CD4-positive, alpha-beta T cell (primary cell): ENCODE data around the gene GBX1. TPM values are rescaled to one million over a fixed set of nuclear protein-coding genes. Genes with fewer than 3 reads are reported as not detected.

Source experiments
- ATAC-seq: fragments of 200-7000 bp; cut with Tn5 transposase; one replicate; pipeline ENCODE4 v1.10.0; 2022; ENCODE audit warnings: mild to moderate bottlenecking; ENCODE audit not compliant: poor library complexity
- CTCF ChIA-PET: fragments of 350-600 bp; sonication (Branson Sonifier 250); formaldehyde crosslinking; loops from one replicate; lab custom pipeline; 2021; ENCODE audit warnings: antibody characterized with exemption, inconsistent platforms; lab: Charles Lee
- POLR2A ChIA-PET: fragments of 350-600 bp; sonication (Branson Sonifier 250); formaldehyde crosslinking; loops from one replicate; lab custom pipeline; 2021; ENCODE audit warnings: antibody characterized with exemption, inconsistent platforms; lab: Charles Lee
- DNase-seq, 14 experiments: peaks; one replicate each; pipeline ENCODE4 v3.0.0-alpha.2; 2013 to 2020; ENCODE audit warnings: mixed read lengths in 2 of 14
- H3K27ac ChIP-seq, 2 donors: one replicate each; pipeline versions ENCODE4 v1.5.1 to v1.7.0; 2013; ENCODE audit warnings: low read length in 2 of 2, low read depth in 1 of 2, mild to moderate bottlenecking in 1 of 2
- H3K27me3 ChIP-seq, 2 experiments: 1 replicate in 1 of 2; 2 replicates in 1 of 2; pipeline versions ENCODE4 v1.6.1 to v1.7.0; 2013; ENCODE audit warnings: low read length in 2 of 2, control low read depth in 1 of 2, mild to moderate bottlenecking in 1 of 2, moderate library complexity in 1 of 2; ENCODE audit not compliant: insufficient read depth in 2 of 2, control insufficient read depth in 1 of 2
- H3K36me3 ChIP-seq: one replicate; pipeline ENCODE4 v1.6.1; 2013; ENCODE audit warnings: low read length, control low read depth; ENCODE audit not compliant: insufficient read depth
- H3K4me1 ChIP-seq: one replicate; pipeline ENCODE4 v1.6.1; 2013; ENCODE audit warnings: low read length, control low read depth; ENCODE audit not compliant: insufficient read depth
- H3K4me3 ChIP-seq: one replicate; pipeline ENCODE4 v1.5.1; 2013; ENCODE audit warnings: mild to moderate bottlenecking, low read length, moderate library complexity
- H3K9me3 ChIP-seq, 2 experiments: 1 replicate in 1 of 2; 2 replicates in 1 of 2; pipeline versions ENCODE4 v1.6.1 to v1.7.0; 2013; ENCODE audit warnings: low read length in 2 of 2, mild to moderate bottlenecking in 2 of 2, control low read depth in 1 of 2, moderate library complexity in 1 of 2; ENCODE audit not compliant: control insufficient read depth in 1 of 2, insufficient read depth in 1 of 2
- H3K27ac Mint-ChIP-seq: one replicate; pipeline ENCODE4 v1.8.0; 2020; ENCODE audit warnings: mixed read lengths
- H3K27me3 Mint-ChIP-seq: one replicate; pipeline ENCODE4 v1.8.0; 2021; ENCODE audit warnings: mixed read lengths
- H3K36me3 Mint-ChIP-seq: one replicate; pipeline ENCODE4 v1.8.0; 2021; ENCODE audit warnings: low read depth, mixed read lengths
- H3K4me1 Mint-ChIP-seq: one replicate; pipeline ENCODE4 v1.8.0; 2021; ENCODE audit warnings: low read depth, mixed read lengths
- H3K4me3 Mint-ChIP-seq: one replicate; pipeline ENCODE4 v1.8.0; 2020; ENCODE audit warnings: mild to moderate bottlenecking, mixed read lengths
- H3K9me3 Mint-ChIP-seq: one replicate; pipeline ENCODE4 v1.8.0; 2020; ENCODE audit warnings: mixed read lengths
- CTCF ChIP-seq: fragments of 200-600 bp; IDR thresholded peaks from one replicate; pipeline ENCODE4 v1.8.0; 2022; ENCODE audit warnings: antibody characterized with exemption, mild to moderate bottlenecking
- intact Hi-C, 2 experiments: fragments of 100-400 bp; cut with DNase I in 1 of 2; cut with micrococcal nuclease in 1 of 2; formaldehyde crosslinking; loops; one replicate each; pipeline versions ENCODE4 v1.15.1 to v1.9.0; 2023 to 2025; cut with DNase I, micrococcal nuclease
- total RNA-seq, 174 experiments: library from RNA in 2 of 174; stranded (reverse) in 2 of 174; gene quantifications; one replicate each; pipeline ENCODE4 v1.2.3 and lab custom pipeline; 2021 to 2026

Gene GBX1
- total RNA-seq, 2 experiments from 2014 or later: not detected

- H3K9me3 ChIP-seq: no peaks in the 10 kb centered on the region
- DNase-seq: peak in 1 of 14 experiments; percentile 35
- intact Hi-C loops: no loop called here
- peak overlapping the region; percentile 25 for H3K27ac Mint-ChIP-seq
- no peaks in the 10 kb centered on the region for H3K27me3 Mint-ChIP-seq
- ATAC-seq: no peak
- H3K9me3 Mint-ChIP-seq: no peaks in the 10 kb centered on the region
- no peak overlapping the region for H3K4me3 Mint-ChIP-seq
- ChIA-PET CTCF (no interaction called here), POLR2A (no interaction called here)
- no peaks in the 10 kb centered on the region for H3K36me3 ChIP-seq
- peaks cover 51% of the 10 kb centered on the region for H3K4me1 ChIP-seq
- TF ChIP-seq CTCF: no peak
- no peaks in the 10 kb centered on the region for H3K36me3 Mint-ChIP-seq
- no peak overlapping the region for H3K27ac ChIP-seq
- H3K4me1 Mint-ChIP-seq: peaks cover 28% of the 10 kb centered on the region
- H3K4me3 ChIP-seq: no peak overlapping the region
- H3K27me3 ChIP-seq: no peaks in the 10 kb centered on the region
These were observed 37.0 kb upstream of the GBX1 start for GRCh38 chr7:151204383-151205032.

- H3K27me3 Mint-ChIP-seq: no peaks in the 10 kb centered on the region
These were observed 35.3 kb upstream of the GBX1 start for GRCh38 chr7:151202836-151203235.

GRCh38 chr7:151201751-151202150, 34.3 kb upstream of the GBX1 start:
- DNase-seq (no peak), ATAC-seq (no peak)
- H3K4me3 Mint-ChIP-seq: no peak overlapping the region
- no peak overlapping the region for H3K27ac Mint-ChIP-seq
- H3K4me1 Mint-ChIP-seq: peaks cover 8% of the 10 kb centered on the region
- no peaks in the 10 kb centered on the region for H3K9me3 ChIP-seq
- ChIA-PET POLR2A (no interaction called here), CTCF (no interaction called here)
- H3K27me3 Mint-ChIP-seq: no peaks in the 10 kb centered on the region
- no peak for TF ChIP-seq CTCF
- no peaks in the 10 kb centered on the region for H3K36me3 ChIP-seq
- H3K9me3 Mint-ChIP-seq: no peaks in the 10 kb centered on the region
- no peak overlapping the region for H3K4me3 ChIP-seq
- no peak overlapping the region for H3K27ac ChIP-seq
- no peaks in the 10 kb centered on the region for H3K27me3 ChIP-seq
- H3K36me3 Mint-ChIP-seq: no peaks in the 10 kb centered on the region
- intact Hi-C loops: no loop called here
- peaks cover 24% of the 10 kb centered on the region for H3K4me1 ChIP-seq

More at GRCh38 chr7:151202836-151203235, 35.3 kb upstream of the GBX1 start:
- Histone ChIP-seq H3K9me3 (no peaks in the 10 kb centered on the region), H3K36me3 (no peaks in the 10 kb centered on the region), H3K4me1 (peaks cover 35% of the 10 kb centered on the region), H3K27me3 (no peaks in the 10 kb centered on the region), H3K4me3 (no peak overlapping the region), H3K27ac (no peak overlapping the region)
- ATAC-seq (no peak), DNase-seq (no peak)
- no peak overlapping the region for H3K4me3 Mint-ChIP-seq
- H3K4me1 Mint-ChIP-seq: peaks cover 19% of the 10 kb centered on the region
- TF ChIP-seq CTCF: no peak
- no peaks in the 10 kb centered on the region for H3K36me3 Mint-ChIP-seq
- POLR2A ChIA-PET: no interaction called here
- H3K9me3 Mint-ChIP-seq: no peaks in the 10 kb centered on the region
- no peak overlapping the region for H3K27ac Mint-ChIP-seq
- CTCF ChIA-PET: interaction anchor here (0.6 kb wide), 1 partner anchor 112 kb away, joined by 3 read pairs; no protein-coding TSS in a partner anchor
- intact Hi-C loops: no loop called here
